Measurements from ENCODE around the gene FRY. TPM values are rescaled to one million over a fixed set of nuclear protein-coding genes. Genes with fewer than 3 reads are reported as not detected.

Gene FRY
- total and polyA plus RNA-seq, 2 of the 13 experiments (the other 11 are each of a cell fraction or from before 2014, with no cell fraction given) = 8.2 to 13.1 TPM

- TF ChIP-seq GMEB2 (CRISPR knock-in tag; IDR thresholded peaks at IDR 0.05; ENCODE audit: low read depth) (peak; percentile 98), ZBTB40 (IDR thresholded peaks at IDR 0.05) (no peak), ZBTB40 (CRISPR knock-in tag; IDR thresholded peaks at IDR 0.05) (peak; percentile 77), FIP1L1 (IDR thresholded peaks at IDR 0.05; ENCODE audit: borderline replicate concordance, insufficient read depth, low read depth, low read length) (no peak), MAFG (CRISPR knock-in tag; IDR thresholded peaks at IDR 0.05) (no peak), ESRRA (CRISPR knock-in tag; IDR thresholded peaks at IDR 0.05; ENCODE audit: low read depth) (0 out of 2 replicates have a peak, but pooled peaks have one; percentile 13), ZNF10 (CRISPR knock-in tag; IDR thresholded peaks at IDR 0.05; ENCODE audit: borderline replicate concordance, low read depth) (no peak), ZBTB44 (CRISPR knock-in tag; IDR thresholded peaks at IDR 0.05) (no peak), TRIM24 (CRISPR knock-in tag; IDR thresholded peaks at IDR 0.05) (no peak), ZNF296 (CRISPR knock-in tag; conservative IDR thresholded peaks at IDR 0.05) (no peak), SIX1 (CRISPR knock-in tag; IDR thresholded peaks at IDR 0.05; ENCODE audit: borderline replicate concordance) (no peak), ZNF276 (CRISPR knock-in tag; IDR thresholded peaks at IDR 0.05; ENCODE audit: low read depth) (no peak)
Measured at GRCh38 chr13:32315238-32316027, 283.9 kb downstream of the FRY start, which contains the start of the genes BRCA2 and ZAR1L (continued).

Data from HepG2 (cell line).